SK-N-SH (cell line): ENCODE measurements around the gene TGM4. TPM values are rescaled to one million over a fixed set of nuclear protein-coding genes. Genes with fewer than 3 reads are reported as not detected.

Source experiments
- CTCF ChIA-PET: fragments of 300-600, 350-600 bp; formaldehyde crosslinking; extraction: SDS; loops from one replicate; lab custom pipeline; 2021; lab: Yijun Ruan, JAX
- POLR2A ChIA-PET: fragments of 350-600 bp; sonication (Branson Sonifier 250); formaldehyde crosslinking; extraction: SDS; loops from one replicate; lab custom pipeline; 2020; ENCODE audit warnings: antibody characterized with exemption, inconsistent platforms; lab: Yijun Ruan, JAX
- DNase-seq: peaks from one replicate; pipeline ENCODE4 v3.0.0; 2012
- H2AFZ ChIP-seq: fragments of 200-600 bp; sonication (generic); 2 replicates; pipeline ENCODE4 v1.8.1; 2016; ENCODE audit warnings: antibody characterized with exemption, mild to moderate bottlenecking, low read depth
- H3F3A ChIP-seq: fragments of 200-600 bp; sonication (generic); replicated peaks from 2 replicates; pipeline ENCODE3; 2016; ENCODE audit warnings: antibody characterized with exemption, mild to moderate bottlenecking; ENCODE audit not compliant: insufficient read depth
- H3K27ac ChIP-seq, 2 experiments: fragments of 200-500 bp in 1 of 2; fragments of 200-600 bp in 1 of 2; sonication (Bioruptor generic) in 1 of 2; sonication (generic), shearing (Covaris generic) in 1 of 2; 2 replicates each; pipeline versions ENCODE4 v1.5.1 to v1.6.1; 2014 to 2016; ENCODE audit warnings: low read depth in 2 of 2, inconsistent platforms in 1 of 2, low read length in 1 of 2, mild to moderate bottlenecking in 1 of 2, mixed read lengths in 1 of 2
- H3K27me3 ChIP-seq: fragments of 200-600 bp; sonication (generic), shearing (Covaris generic); 2 replicates; pipeline ENCODE4 v1.6.1; 2016; ENCODE audit warnings: mixed run types; ENCODE audit not compliant: insufficient read depth
- H3K36me3 ChIP-seq, 2 experiments: fragments of 200-500 bp in 1 of 2; fragments of 200-600 bp in 1 of 2; sonication (Bioruptor generic) in 1 of 2; sonication (generic) in 1 of 2; replicated peaks in 1 of 2; 2 replicates each; pipeline versions ENCODE3 to v1.5.1; 2014 to 2016; ENCODE audit warnings: low read length in 1 of 2, mild to moderate bottlenecking in 1 of 2; ENCODE audit not compliant: insufficient read depth in 2 of 2, control insufficient read depth in 1 of 2
- H3K4me1 ChIP-seq, 2 experiments: fragments of 200-500 bp in 1 of 2; fragments of 200-600 bp in 1 of 2; sonication (Bioruptor generic) in 1 of 2; sonication (generic), shearing (Covaris generic) in 1 of 2; 2 replicates each; pipeline versions ENCODE4 v1.5.1 to v1.6.1; 2014 to 2016; ENCODE audit warnings: low read depth in 1 of 2, low read length in 1 of 2, mixed run types in 1 of 2; ENCODE audit not compliant: insufficient read depth in 2 of 2, control insufficient read depth in 1 of 2
- H3K4me2 ChIP-seq: fragments of 200-600 bp; sonication (generic), shearing (Covaris generic); 2 replicates; pipeline ENCODE4 v1.6.1; 2017; ENCODE audit warnings: mixed run types
- H3K4me3 ChIP-seq, 2 experiments: fragments of 200-500 bp in 1 of 2; fragments of 200-600 bp in 1 of 2; sonication (Bioruptor generic) in 1 of 2; sonication (generic), shearing (Covaris generic) in 1 of 2; 2 replicates each; pipeline versions ENCODE4 v1.5.1 to v1.8.1; 2014 to 2016; ENCODE audit warnings: low read depth in 2 of 2, inconsistent platforms in 1 of 2, low read length in 1 of 2, mild to moderate bottlenecking in 1 of 2, mixed read lengths in 1 of 2, moderate library complexity in 1 of 2
- H3K79me2 ChIP-seq: fragments of 200-600 bp; sonication (generic); 2 replicates; pipeline ENCODE4 v1.8.1; 2017; ENCODE audit warnings: mild to moderate bottlenecking; ENCODE audit not compliant: insufficient read depth
- H3K9ac ChIP-seq: fragments of 200-600 bp; sonication (generic); 2 replicates; pipeline ENCODE4 v1.6.1; 2017; ENCODE audit warnings: mixed run types
- H3K9me2 ChIP-seq: fragments of 200-600 bp; sonication (generic); 2 replicates; pipeline ENCODE4 v1.6.1; 2017; ENCODE audit warnings: mixed run types
- H3K9me3 ChIP-seq: fragments of 200-600 bp; sonication (generic); 2 replicates; pipeline ENCODE4 v1.6.1; 2017; ENCODE audit warnings: mixed run types, mild to moderate bottlenecking, moderate library complexity
- H4K20me1 ChIP-seq: fragments of 200-600 bp; sonication (generic); 2 replicates; pipeline ENCODE4 v1.6.1; 2017; ENCODE audit warnings: mild to moderate bottlenecking, mixed run types; ENCODE audit not compliant: insufficient read depth
- CHD2 ChIP-seq: fragments of 150-350 bp; IDR thresholded peaks from 2 replicates; pipeline ENCODE4 v1.6.1; 2018; ENCODE audit warnings: low read length; ENCODE audit not compliant: partially characterized antibody
- CTCF ChIP-seq: fragments of 200-600 bp; sonication (generic); IDR thresholded peaks from 2 replicates; pipeline ENCODE4 v1.6.1; 2017; ENCODE audit warnings: antibody characterized with exemption, mild to moderate bottlenecking, moderate library complexity
- ELF1 ChIP-seq: IDR thresholded peaks from 2 replicates; pipeline ENCODE4 v1.4.0; 2012
- FOXJ3 ChIP-seq: sonication (generic); formaldehyde crosslinking; IDR thresholded peaks from 2 replicates; pipeline ENCODE4 v1.5.1; 2020; ENCODE audit warnings: mild to moderate bottlenecking, missing genetic modification reagents
- FOXM1 ChIP-seq: IDR thresholded peaks from 2 replicates; pipeline ENCODE4 v1.4.0; 2012; ENCODE audit warnings: low read depth, mild to moderate bottlenecking
- GABPA ChIP-seq: IDR thresholded peaks from 2 replicates; pipeline ENCODE4 v1.4.0; 2012; ENCODE audit warnings: low read depth, mild to moderate bottlenecking
- IRF3 ChIP-seq: fragments of 150-350 bp; IDR thresholded peaks from 2 replicates; pipeline ENCODE4 v1.6.1; 2016; ENCODE audit warnings: mild to moderate bottlenecking, low read depth, low read length
- JUND ChIP-seq: IDR thresholded peaks from 2 replicates; pipeline ENCODE4 v1.4.0; 2012
- MAX ChIP-seq: IDR thresholded peaks from 2 replicates; pipeline ENCODE4 v1.4.0; 2012; ENCODE audit warnings: low read depth
- MXI1 ChIP-seq: IDR thresholded peaks from 2 replicates; pipeline ENCODE4 v1.6.1; 2012; ENCODE audit warnings: mild to moderate bottlenecking, low read depth, low read length, improper control_type of control experiment
- NFIC ChIP-seq: IDR thresholded peaks from 2 replicates; pipeline ENCODE4 v1.4.0; 2012; ENCODE audit warnings: borderline replicate concordance
- NRF1 ChIP-seq: IDR thresholded peaks from 2 replicates; pipeline ENCODE4 v1.6.1; 2012; ENCODE audit warnings: low read depth, mild to moderate bottlenecking, low read length
- POLR2AphosphoS5 ChIP-seq: IDR thresholded peaks from 2 replicates; pipeline ENCODE4 v1.6.1; 2012; ENCODE audit warnings: low read depth, low read length
- RAD21 ChIP-seq: IDR thresholded peaks from 2 replicates; pipeline ENCODE4 v1.6.1; 2012; ENCODE audit warnings: mild to moderate bottlenecking, low read length
- RCOR1 ChIP-seq: fragments of 150-350 bp; IDR thresholded peaks from 2 replicates; pipeline ENCODE4 v1.6.1; 2017; ENCODE audit warnings: antibody characterized with exemption, low read length
- RXRA ChIP-seq: IDR thresholded peaks from 2 replicates; pipeline ENCODE4 v1.4.0; 2012; ENCODE audit warnings: low read depth, mild to moderate bottlenecking, borderline replicate concordance
- SIN3A ChIP-seq: IDR thresholded peaks from 2 replicates; pipeline ENCODE4 v1.6.1; 2012; ENCODE audit warnings: low read depth, mild to moderate bottlenecking, low read length, moderate library complexity, borderline replicate concordance
- SMC3 ChIP-seq: IDR thresholded peaks from 2 replicates; pipeline ENCODE4 v1.6.1; 2012; ENCODE audit warnings: low read depth, low read length, improper control_type of control experiment
- TAF1 ChIP-seq: IDR thresholded peaks from 2 replicates; pipeline ENCODE4 v1.6.1; 2012; ENCODE audit warnings: low read depth, mild to moderate bottlenecking, low read length, moderate library complexity, borderline replicate concordance
- TCF12 ChIP-seq: IDR thresholded peaks from 2 replicates; pipeline ENCODE4 v1.4.0; 2012
- YY1 ChIP-seq: IDR thresholded peaks from 2 replicates; pipeline ENCODE4 v1.4.0; 2012; ENCODE audit warnings: low read depth, mild to moderate bottlenecking
- ZBTB33 ChIP-seq: IDR thresholded peaks from 2 replicates; pipeline ENCODE4 v1.4.0; 2012; ENCODE audit warnings: low read depth, borderline replicate concordance
- WGBS: methylation state at CpG from one replicate; pipeline ENCODE4 v1.1.6; 2017; ENCODE audit warnings: low lambda C conversion rate; 5-methylcytosine and 5-hydroxymethylcytosine counted together
- polyA plus RNA-seq, 3 experiments: library from polyadenylated mRNA; depleted of rRNA; stranded (reverse); fragments of >200 nt; gene quantifications; 2 replicates each; pipeline ENCODE4 v1.2.3, GENCODE V29; 2012
- TF ChIP-seq, protein P1 (sequence below): fragments of 150-350 bp; IDR thresholded peaks from 2 replicates; pipeline ENCODE4 v1.6.1; 2017; ENCODE audit warnings: antibody characterized with exemption, low read length, low read depth, borderline replicate concordance
- TF ChIP-seq, protein P2 (sequence below): IDR thresholded peaks from 2 replicates; pipeline ENCODE4 v1.4.0; 2012; ENCODE audit warnings: low read depth, borderline replicate concordance

Gene TGM4
- polyA plus RNA-seq, 1 of the 3 experiments (the other 2 are of a cell fraction) = 0.12 TPM

DNA sequence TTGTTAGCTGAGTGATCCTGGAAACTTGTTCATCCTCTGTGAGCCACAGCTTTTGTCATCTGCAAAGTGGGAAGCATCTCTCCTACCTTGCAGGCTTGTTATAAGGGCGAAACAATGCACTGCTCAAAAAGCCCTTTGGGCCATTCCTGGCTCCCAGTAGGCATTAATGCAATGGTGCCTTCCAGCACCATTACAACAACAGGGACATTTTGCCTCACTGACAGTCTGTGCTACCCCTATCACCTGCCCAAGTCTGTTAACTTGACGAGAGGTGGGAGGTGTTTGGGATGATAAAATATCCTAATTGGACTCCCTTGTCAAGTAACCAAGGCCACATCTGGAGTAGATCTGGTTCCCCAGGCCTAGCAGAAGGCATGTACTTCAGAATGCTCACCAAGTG lies 57.4 kb downstream of the TGM4 start:
- H2AFZ ChIP-seq = no peak overlapping the region
- H3K36me3 ChIP-seq = peaks cover 17 to 53% of the 10 kb centered on the region in 2 experiments
- H3K27me3 ChIP-seq = no peaks in the 10 kb centered on the region
- H3K9ac ChIP-seq = no peak overlapping the region
- no peak overlapping the region for H3K4me3 ChIP-seq
- no peaks in the 10 kb centered on the region for H4K20me1 ChIP-seq
- no peaks in the 10 kb centered on the region for H3K9me2 ChIP-seq
- H3K9me3 ChIP-seq = no peaks in the 10 kb centered on the region
- H3K79me2 ChIP-seq = peaks cover 9% of the 10 kb centered on the region; the same call in 1 of the 2 replicates
- CTCF ChIA-PET = interaction anchor here (1.2 kb wide), 1 partner anchor 17 kb away, joined by 6 read pairs; no protein-coding TSS in a partner anchor
- TF ChIP-seq POLR2AphosphoS5 (no peak), RAD21 (no peak), IRF3 (no peak), MXI1 (no peak), MAX (no peak), CTCF (no peak), GABPA (no peak), JUND (no peak), SMC3 (no peak), TAF1 (no peak), FOXM1 (no peak), RXRA (no peak), FOXJ3 (CRISPR knock-in tag) (no peak), CHD2 (no peak)
- TF ChIP-seq, protein P1, sequence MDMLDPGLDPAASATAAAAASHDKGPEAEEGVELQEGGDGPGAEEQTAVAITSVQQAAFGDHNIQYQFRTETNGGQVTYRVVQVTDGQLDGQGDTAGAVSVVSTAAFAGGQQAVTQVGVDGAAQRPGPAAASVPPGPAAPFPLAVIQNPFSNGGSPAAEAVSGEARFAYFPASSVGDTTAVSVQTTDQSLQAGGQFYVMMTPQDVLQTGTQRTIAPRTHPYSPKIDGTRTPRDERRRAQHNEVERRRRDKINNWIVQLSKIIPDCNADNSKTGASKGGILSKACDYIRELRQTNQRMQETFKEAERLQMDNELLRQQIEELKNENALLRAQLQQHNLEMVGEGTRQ = no peak
- TF ChIP-seq, all 33 proteins: peak for 0
- POLR2A ChIA-PET = no interaction called here
- H3K27ac ChIP-seq = no peak overlapping the region
- H3F3A ChIP-seq = no peaks in the 10 kb centered on the region
- H3K4me1 ChIP-seq = no peaks in the 10 kb centered on the region
- no peak overlapping the region for H3K4me2 ChIP-seq
- no peak for DNase-seq
- 90% methylated on average over 2 of the region's 2 CpGs for WGBS

DNA sequence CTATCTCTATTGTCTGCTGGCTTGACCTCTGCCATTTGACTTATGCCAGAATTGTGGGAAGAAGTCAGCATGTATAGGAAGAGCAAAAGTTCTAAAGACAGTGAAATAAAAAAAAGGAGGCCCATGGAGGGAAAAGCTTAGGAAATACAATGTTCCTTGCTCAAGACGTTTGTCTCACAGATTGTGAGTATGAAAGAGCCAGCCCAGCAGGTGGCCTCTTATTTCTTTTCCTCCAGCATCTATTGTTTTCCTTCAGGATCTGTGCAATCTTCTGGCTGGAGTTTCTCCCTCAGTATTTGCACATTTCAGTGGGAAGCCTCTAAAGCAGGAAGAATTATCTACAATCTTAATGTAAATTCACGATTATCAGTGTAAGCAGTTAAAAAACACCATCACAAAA lies 57.9 kb downstream of the TGM4 start:
- H3K4me2 ChIP-seq = no peak overlapping the region
- no peak overlapping the region for H3K9ac ChIP-seq
- no peaks in the 10 kb centered on the region for H4K20me1 ChIP-seq
- H3K9me3 ChIP-seq = no peaks in the 10 kb centered on the region
- ChIA-PET POLR2A (no interaction called here), CTCF (no interaction called here)
- no peak overlapping the region for H2AFZ ChIP-seq
- H3K9me2 ChIP-seq = no peaks in the 10 kb centered on the region
- H3K36me3 ChIP-seq = peaks cover 15 to 49% of the 10 kb centered on the region in 2 experiments
- H3K27ac ChIP-seq = no peak overlapping the region
- H3K4me3 ChIP-seq = no peak overlapping the region
- DNase-seq = no peak
- no peaks in the 10 kb centered on the region for H3K4me1 ChIP-seq
- no peaks in the 10 kb centered on the region for H3F3A ChIP-seq
- WGBS = 89% methylated on average over 2 of the region's 2 CpGs
- H3K79me2 ChIP-seq = peaks cover 9% of the 10 kb centered on the region; the same call in 1 of the 2 replicates
- no peaks in the 10 kb centered on the region for H3K27me3 ChIP-seq
- TF ChIP-seq SIN3A (no peak), TCF12 (no peak), RAD21 (no peak), NRF1 (no peak), NFIC (no peak), RCOR1 (no peak), YY1 (no peak), JUND (no peak), ZBTB33 (no peak), MAX (no peak), TAF1 (no peak), ELF1 (no peak)
- TF ChIP-seq, protein P2, sequence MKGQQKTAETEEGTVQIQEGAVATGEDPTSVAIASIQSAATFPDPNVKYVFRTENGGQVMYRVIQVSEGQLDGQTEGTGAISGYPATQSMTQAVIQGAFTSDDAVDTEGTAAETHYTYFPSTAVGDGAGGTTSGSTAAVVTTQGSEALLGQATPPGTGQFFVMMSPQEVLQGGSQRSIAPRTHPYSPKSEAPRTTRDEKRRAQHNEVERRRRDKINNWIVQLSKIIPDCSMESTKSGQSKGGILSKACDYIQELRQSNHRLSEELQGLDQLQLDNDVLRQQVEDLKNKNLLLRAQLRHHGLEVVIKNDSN = no peak
